ENCODE measurements around the gene NFIA. TPM values are rescaled to one million over a fixed set of nuclear protein-coding genes. Genes with fewer than 3 reads are reported as not detected.
A peak's percentile ranks its signal among the peaks of the same experiment; 100 is the strongest.

The NFIA gene
- polyA plus RNA-seq, 4 donors = 12.0 to 62.2 (median 21.4) TPM

DNA sequence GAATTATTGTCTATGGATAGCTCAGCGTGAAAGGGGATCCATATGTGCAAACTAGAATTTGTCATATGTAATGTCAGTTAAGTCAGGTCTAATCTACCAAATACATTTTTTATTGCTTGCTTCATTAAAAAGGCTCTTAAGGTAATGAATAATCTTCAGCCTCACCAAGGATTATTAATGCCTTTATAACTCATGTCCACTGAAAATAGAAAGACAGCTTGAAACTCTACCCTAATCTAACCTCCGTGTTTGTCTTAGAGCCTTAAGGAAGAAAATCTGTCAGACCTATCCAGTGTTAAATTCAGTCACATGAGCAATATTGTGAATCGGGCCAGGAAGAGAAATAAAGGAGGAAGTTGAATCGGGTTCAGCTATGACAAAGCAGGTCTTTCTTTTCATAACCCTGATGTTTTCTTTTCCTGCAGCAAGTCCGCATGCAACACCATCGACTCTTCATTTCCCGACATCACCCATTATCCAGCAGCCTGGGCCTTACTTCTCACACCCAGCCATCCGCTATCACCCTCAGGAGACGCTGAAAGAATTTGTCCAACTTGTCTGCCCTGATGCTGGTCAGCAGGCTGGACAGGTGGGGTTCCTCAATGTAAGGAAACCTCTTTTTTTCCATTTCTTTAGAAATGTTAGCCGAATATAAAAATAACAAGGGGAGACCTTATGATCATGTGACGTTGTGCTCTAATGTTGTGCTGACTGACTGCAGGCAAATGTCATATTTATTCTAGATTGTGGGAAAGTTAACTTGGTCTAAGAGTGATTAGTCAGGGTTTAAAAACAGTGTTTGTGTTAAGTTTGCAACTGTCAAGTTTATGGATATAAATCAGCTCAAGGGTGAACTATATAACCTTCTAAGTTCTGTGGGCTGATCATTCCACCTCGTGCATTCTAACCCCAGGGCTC, 321.6 kb downstream of the NFIA start:
- peak in 1 of 4 donors; percentile 27 for DNase-seq (ENCODE audit: low read depth in 4 of 4, low spot score in 3 of 4)

DNA sequence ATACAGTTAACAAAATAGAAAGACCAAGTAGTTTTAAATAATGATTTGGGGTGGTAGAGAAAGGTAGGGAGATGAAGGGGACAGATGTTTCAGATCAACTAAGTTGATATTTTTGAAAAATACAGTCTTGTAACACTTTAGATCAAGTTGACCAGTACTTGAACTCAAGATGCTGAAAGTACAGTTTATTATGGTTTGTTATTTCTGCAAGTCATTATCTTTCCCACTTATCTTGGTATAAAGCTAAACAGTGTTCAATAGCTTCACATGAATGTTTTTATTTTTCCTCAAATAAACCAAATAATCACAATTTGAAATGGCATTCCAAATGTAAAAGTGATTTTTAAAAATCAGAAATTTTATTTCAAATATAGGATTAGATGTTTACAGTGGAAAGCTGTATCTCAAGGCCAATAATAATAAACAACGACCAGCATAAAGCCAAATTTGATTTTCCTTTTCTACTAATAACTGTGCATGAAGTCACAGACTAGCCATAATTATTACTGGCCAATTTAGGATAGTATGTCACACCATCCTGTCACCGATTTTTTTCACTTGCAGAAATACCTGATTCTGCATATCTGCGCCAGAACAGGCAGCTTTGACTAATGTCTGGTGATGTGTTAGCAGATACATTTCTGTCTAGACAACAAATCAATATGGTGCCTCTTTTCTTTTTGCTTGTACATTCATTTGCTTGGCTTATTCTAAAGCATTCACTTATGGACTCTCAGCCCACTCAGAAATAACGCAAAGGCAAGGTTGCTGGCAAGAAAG, 322.4 kb downstream of the NFIA start:
- DNase-seq (ENCODE audit: low read depth in 4 of 4, low spot score in 3 of 4) = no peak

DNA sequence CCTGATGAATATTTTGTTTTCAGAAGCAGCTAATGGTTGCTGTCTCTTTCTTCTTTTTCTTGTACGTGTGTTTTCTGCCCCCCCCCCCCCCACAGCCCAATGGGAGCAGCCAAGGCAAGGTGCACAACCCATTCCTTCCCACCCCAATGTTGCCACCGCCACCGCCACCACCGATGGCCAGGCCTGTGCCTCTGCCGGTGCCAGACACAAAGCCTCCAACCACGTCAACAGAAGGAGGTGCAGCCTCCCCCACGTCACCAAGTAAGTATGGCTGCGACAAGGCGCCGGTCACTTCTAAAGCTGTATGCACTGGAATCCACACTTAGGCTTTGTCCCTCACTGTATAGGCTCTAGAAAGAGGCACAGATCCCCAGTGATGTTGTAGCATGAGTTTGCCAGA, 324.1 kb downstream of the NFIA start:
- no peak for DNase-seq (ENCODE audit: low read depth in 4 of 4, low spot score in 3 of 4)

DNA sequence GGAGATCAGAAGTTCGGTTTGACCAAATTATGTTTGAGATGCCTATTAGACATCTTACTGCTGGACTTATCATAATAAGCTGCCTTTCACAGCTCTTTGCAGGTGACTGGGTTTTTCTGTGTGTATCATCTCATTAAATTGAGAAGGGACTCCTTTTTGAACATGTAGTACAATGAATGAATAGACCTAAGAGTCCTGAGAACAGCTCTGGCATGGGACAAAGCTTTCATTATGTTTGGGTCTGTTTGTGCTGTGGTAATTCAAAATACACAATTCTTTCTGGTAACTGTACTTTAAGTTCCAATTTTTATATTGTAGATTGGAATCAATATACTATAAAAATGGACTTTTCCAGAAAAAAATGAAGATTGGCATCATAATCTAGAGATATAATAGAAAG, 330.2 kb downstream of the NFIA start:
- DNase-seq (ENCODE audit: low read depth in 4 of 4, low spot score in 3 of 4) = no peak

DNA sequence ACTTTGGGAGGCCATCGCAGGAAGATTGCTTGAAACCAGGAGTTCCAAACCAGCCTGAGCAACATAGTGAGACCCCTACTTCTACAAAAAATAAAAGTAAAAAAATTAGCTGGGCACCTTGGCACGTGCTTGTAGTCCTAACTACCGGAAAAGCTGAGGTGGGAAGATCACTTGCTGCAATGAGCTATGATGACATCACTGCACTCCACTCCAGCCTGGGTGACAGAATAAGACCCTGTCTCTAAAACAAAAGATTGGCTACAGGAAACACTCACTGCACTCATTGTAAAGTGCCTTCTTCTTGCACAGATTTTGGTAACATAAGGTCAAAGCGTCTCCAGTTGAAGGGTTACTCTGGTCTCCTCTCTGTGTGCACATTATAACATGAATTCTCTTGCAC, 336.8 kb downstream of the NFIA start:
- DNase-seq (ENCODE audit: low read depth in 4 of 4, low spot score in 3 of 4) = no peak

DNA sequence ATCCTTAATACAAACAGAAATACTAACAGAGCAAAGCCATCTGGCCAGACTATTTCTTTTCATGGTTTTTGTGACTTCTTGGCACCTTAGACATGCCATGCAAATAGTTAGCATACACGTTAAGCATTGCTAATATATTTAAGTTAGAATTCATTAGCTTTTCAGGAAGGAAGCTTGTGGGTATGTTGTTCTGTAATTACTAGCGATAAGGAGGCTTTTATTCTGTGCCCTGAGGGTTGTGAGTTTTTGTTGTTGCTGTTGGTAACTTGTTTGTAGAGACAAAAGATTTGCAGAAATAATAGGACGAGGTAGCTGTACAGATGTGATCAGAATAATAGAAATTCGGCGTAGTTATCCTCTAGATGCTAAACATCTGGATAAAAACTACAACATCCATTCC, 337.3 kb downstream of the NFIA start:
- DNase-seq (ENCODE audit: low read depth in 4 of 4, low spot score in 3 of 4) = no peak

DNA sequence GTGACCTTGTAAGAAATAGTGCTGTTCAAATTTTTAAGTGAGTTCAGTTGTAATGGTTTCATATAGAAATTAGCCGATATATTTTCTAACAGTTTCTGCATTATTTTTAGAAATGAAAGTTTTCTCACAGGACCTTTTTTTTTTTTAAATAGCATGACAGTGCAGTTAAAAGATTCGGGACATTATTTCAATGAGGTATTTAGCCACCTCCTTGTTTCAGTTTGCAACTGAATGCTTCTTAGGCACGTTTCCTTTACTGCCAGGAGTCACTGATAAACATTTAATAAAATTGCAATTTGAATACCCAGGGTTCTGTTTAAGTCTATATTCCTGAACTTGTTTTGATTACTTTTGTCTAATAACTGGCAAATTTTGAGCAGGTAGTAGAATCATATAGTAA, 337.9 kb downstream of the NFIA start:
- DNase-seq (ENCODE audit: low read depth in 4 of 4, low spot score in 3 of 4) = no peak

DNA sequence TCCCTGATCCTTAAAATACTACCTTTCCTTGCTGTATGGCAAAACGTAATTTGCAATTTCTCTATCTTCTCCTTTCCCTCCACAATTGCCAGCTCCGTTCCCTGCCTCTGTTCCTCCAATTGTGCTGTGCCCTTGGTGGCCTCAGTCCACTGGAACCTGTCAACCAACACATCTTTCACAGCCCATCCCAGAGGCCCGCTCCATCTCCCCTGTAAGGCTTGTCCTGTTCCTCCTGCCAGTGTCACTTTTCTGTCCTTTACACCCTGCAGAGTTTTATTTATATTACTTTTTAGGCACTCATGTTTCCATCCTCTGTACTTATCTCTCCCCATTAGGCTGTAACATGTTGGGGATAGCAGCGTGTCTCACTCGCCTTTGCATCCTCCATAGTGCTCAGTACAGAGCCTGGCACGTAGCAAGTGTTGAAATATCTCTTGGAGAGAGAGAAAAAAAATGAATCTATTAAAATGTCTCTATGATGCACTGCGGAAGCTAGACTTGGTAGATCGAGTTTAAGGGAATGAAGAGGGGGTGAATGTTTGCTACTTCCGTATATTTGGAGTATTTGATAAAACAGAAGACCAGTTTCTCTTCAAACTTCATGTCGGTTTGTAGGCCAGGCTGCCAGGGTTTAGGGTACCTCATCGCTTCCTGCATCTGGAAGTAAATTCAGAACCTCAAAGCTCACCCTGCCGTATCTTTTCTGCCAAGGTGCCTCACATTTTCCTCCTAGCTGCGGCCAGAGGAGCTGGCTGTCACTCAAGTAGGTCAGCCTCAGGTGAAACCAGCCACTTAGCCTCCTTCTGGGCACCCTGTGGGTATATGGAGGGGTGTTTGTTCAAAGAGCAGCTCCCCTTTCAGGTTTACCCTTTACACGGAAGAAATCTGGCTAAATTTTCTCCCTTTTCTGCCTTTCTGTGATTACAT, 338.8 kb downstream of the NFIA start:
- DNase-seq (ENCODE audit: low read depth in 4 of 4, low spot score in 3 of 4) = no peak

DNA sequence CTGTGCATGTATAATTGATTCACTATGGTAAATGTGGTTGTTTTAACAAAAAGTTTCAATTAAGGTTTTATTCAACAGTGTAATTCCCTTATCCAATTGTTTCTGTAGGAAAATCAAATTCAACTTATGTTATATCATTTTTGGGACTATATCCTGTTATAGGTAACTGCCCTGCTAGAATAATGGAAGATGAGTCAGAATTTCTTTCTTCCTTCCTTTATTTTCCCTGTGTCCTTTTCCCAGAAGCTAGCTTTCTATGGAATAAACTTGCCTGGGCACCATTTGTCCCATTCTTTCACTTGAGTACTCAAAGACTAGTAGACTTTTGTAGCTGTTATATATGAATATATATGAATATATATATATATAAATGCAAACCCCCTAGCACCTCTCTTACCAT, 341.3 kb downstream of the NFIA start:
- DNase-seq (ENCODE audit: low read depth in 4 of 4, low spot score in 3 of 4) = no peak

DNA sequence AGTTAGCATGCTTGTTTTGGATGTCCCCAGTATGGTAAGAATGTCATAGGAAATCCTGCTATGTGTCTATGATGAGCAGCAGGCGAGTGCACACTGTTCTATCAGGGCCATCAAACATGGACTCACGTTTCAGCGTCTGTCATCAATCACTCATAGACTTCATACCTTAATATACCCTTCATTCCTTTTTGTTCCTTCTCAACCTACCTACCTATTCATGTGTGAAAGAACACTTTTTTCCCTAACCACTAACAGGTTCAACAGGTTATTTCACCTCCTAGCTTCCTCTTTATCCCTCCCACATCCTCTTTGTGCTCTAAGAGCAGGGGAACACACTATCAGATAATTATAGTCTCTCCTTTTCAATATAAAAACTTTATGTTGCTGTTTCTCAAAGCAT, 342.0 kb downstream of the NFIA start:
- peak in 1 of 4 donors; percentile 39 for DNase-seq (ENCODE audit: low read depth in 4 of 4, low spot score in 3 of 4)

DNA sequence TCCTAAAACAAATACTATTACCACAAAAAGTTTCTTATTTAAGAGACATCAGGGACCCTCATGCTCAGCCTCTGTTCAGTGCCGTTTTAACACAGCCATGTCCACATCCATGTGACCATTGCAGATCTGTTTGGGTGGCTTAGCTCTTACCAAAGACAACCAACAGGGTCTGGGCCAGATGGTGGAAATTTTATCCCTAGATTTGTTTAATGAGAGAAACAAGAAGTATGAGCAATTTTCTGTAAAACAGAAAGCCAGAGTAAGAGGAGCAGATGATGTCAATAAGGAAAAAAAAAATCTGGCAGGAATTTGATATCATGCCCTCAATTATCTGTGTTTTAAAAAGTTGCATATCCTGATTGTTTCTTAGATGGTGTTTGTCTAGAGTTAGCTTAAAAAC, 342.7 kb downstream of the NFIA start:
- DNase-seq (ENCODE audit: low read depth in 4 of 4, low spot score in 3 of 4) = no peak

DNA sequence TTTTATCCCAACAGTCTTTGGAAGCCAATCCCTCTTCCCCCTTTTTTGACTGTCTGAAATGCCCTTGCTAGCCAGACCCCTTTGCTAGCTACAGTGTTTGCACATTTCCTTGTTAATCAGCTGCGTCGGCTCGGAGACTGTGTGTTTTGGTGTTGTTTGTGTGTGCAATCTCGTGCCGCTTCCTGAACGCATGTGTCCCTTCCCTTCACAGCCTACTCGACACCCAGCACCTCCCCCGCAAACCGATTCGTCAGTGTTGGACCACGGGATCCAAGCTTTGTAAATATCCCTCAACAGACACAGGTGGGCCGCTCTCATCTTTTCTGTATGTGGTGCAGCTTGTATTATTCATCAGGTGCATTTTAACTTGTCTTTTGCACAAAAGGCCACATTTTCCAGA, 343.9 kb downstream of the NFIA start:
- no peak for DNase-seq (ENCODE audit: low read depth in 4 of 4, low spot score in 3 of 4)

DNA sequence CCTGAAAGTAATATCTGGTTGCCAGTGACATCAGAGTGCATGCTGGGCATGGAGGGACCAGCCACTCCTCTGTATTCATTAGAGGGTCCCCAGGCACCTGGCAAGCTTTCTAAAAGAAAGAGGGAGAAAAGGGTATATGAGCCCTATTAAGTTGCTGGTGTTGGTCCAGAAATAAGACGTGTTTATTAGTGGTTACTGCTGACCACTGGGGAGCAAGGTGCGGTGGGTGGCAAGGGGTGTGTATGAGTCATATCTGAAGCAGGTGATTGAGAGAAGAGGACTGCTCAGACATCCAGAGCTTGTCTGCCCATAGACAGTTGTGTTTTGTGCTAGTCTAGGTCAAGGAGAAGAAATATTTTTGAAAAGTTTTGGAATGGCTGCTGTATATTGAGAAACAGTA, 344.5 kb downstream of the NFIA start:
- DNase-seq (ENCODE audit: low read depth in 4 of 4, low spot score in 3 of 4) = no peak

DNA sequence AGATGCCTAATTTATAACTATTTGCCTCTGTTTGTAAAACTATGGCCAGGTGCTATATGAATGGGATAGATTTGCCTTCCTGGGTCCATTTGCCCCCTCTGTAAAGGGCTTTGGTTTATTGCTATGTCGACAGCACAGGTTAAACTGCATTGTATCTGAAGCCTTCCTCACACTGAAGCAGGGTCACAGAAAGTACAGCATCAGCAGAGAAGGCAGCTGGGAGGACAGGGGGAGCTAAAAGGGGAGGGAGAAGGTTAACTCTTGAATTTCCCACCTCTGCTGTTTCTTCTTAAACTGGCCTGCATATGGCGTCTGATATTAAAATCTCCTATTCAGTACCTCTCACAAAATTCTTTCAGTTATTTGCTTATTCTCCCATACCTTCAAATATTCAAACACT, 345.1 kb downstream of the NFIA start:
- no peak for DNase-seq (ENCODE audit: low read depth in 4 of 4, low spot score in 3 of 4)

DNA sequence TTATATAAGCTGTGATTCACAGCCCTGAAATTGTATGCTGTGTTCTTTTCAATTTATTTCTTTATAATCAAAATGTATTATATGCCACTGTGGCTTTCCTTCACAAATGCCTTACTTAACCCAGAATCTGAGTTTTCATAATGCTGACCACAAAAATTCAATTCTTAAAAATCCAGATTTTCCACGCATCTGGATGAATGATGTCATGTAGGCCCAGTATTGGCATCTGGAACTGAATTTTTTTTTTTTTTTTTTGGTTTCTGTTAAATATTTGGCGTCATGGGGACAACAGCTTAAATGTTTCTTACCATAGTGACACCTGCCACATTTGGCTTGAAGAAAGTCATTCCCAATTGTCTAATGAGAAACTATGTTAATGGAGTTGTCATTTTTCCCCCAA, 345.8 kb downstream of the NFIA start:
- DNase-seq (ENCODE audit: low read depth in 4 of 4, low spot score in 3 of 4) = no peak

DNA sequence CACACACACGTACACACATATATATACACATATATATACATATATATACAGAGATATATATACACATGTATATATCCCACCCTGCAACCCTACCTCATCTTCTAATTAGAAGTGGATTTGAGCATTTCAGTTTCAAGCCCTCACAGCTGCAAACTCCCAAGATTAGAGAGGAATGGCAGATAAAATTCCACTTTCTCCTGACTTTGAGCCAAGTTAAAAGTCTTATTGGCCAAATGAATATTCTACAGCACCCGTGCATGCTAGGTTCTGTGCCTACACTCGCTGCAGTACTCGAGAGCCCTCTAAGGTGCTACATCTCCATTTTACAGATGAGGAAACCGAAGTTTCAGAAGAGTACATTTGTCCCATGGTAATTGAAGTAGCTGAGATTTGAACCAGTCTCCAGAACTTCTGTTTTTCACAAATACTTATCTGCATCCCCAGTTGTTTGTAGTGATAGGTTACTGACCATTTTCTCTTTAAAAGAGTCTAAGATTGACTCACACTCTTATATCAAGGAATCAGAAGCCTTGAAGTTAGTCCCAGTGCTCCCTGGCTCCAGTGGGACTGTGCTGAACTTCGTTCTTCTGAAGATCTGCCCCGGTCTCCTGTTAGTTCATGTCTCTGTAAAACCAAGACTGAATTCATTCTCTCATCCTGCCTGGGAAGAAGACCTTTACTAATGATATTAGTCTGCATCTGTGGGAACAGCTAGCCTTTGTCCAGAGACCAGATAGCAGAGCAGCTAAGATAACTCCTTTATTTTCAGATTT, 350.4 kb downstream of the NFIA start:
- DNase-seq (ENCODE audit: low read depth in 4 of 4, low spot score in 3 of 4) = no peak

DNA sequence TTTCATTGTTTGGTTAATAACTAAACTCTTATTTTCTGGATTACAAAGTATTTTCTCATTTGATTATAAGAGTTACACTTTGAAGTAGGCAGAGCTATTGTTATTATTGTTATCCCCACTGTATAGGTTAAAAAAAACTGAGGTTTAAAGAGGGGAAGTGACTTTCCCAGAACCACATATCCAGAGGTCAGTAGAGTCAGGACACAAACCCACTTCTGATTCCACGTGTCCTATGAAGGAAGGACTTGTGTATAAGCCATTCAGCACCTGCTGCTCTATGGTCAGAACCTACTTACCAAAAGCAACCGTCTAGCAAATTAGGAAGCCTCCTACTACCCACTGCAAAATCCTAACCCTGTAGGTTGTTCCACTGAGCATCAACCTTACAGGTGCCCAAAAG, 351.3 kb downstream of the NFIA start:
- no peak for DNase-seq (ENCODE audit: low read depth in 4 of 4, low spot score in 3 of 4)

DNA sequence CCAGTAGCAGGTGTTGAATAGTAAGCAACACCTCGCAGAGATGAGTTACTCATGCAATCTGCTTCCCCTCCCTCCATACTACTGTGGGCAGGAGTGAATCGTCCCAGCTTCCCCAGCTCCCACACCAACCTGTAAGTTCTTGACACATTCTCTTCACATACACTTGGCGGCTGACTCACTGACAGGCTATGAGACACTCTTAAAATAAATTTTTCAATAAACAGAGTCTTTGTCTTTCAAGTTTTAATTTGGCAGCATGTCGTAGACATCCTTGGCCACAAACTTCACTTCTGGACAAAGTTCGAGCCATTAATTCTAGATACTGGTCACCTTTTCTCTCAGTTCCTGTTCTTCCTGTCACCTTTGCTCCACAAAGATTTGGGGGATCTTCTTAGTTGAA, 351.9 kb downstream of the NFIA start:
- no peak for DNase-seq (ENCODE audit: low read depth in 4 of 4, low spot score in 3 of 4)

DNA sequence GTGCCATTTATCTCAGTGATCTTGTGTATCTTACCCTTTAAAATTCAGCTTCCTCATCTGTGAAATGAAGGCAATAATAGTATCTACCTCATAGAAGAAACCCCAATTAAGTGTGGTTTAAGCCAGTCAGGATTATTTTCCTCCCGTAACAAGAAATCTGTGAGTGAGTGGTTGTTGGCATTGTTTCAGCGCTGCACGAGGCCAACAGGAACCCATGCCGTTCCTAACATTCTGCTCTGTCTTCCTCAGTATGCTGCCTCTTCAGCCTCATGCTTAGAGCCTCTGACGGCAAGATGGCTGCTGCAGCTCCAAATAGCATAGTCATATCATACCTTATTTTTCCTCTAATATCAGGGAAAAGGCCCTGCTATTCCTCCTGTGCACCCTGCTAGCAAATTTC, 352.9 kb downstream of the NFIA start:
- no peak for DNase-seq (ENCODE audit: low read depth in 4 of 4, low spot score in 3 of 4)

DNA sequence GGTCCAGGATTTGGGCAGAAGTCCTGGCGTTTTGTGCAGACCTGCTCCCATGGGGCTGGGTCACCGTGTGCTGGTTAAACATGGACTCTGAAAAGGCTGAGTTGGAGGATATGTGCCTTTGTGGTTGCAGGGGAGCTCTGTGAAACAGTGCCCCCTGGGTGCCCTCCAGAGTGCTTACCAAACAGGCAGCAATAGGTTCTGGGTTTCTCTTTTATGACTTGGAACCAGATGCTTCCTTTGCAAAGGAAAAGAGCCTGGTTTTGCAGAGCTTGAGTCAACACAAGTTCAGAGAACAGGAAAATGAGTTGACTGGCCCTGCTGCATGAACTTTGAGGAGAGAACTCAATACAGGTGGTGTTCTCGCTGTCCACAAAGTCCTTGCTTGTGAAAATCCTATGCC, 353.7 kb downstream of the NFIA start:
- DNase-seq (ENCODE audit: low read depth in 4 of 4, low spot score in 3 of 4) = no peak
